K562 treated with DMSO at 1 percent for 48 hours (cell line): ENCODE results near the gene ADAMTSL2. TPM values are rescaled to one million over a fixed set of nuclear protein-coding genes. Genes with fewer than 3 reads are reported as not detected.

Experiments used
- total RNA-seq: library from RNA; unstranded; fragments of 300-600 nt; gene quantifications from 2 replicates; pipeline ENCODE4 v1.2.3, GENCODE V29; 2022; ENCODE audit warnings: low replicate concordance; ENCODE audit errors: extremely low read depth

The ADAMTSL2 gene
- total RNA-seq = not detected in 2 replicates

DNA sequence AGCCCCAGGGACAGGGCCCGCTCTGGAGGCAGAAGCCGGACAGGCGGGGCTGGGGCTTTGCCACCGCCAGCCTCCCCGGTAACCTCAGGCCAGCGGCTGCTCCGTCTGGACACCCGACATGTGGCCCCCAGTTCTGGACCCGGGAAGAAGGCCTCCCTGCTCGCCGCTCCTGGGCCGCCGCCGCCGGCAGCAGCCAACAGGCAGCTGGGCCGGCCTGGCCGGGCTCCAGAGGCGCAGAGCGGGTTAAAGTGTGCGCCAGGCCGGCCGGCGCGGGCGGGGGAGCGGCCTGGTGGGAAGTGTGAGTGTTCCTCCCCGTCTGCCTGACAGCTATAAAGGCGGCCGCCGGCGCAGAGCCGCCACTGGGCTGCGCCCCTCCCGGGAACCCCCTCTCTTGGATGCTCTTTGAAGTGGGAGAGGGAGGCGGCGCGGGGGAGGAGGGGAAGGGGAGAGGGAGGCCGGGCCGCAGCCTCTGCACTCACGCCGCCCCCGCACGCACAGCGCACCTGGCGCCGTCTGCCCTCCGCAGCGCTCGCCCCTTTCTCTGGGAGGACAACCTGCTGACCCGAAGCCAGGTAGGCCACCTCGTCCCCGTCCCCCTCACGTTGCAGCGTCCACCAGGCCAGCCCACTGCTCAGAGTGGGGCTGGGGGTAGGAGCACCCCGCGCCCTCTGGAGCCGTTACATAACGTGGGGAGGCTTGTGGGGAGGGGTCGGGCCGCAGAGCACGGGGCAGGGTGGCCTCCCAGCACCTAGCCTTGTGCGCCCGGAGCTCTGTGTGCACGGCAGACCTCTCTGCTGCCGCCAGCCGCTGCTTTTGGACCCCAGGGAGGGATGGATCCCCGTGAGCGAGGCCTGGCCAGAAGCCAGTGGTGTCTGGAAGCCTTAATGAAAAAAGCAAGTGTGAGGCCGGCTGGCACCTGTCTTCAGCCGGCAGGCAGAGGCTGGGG is at the start of gene ADAMTSL2:
Gene ADAMTSL2, plus strand, starts transcription at position 359 of the 946 bp plus-strand sequence. CDS start 2,009 bp downstream, outside the sequence.

DNA sequence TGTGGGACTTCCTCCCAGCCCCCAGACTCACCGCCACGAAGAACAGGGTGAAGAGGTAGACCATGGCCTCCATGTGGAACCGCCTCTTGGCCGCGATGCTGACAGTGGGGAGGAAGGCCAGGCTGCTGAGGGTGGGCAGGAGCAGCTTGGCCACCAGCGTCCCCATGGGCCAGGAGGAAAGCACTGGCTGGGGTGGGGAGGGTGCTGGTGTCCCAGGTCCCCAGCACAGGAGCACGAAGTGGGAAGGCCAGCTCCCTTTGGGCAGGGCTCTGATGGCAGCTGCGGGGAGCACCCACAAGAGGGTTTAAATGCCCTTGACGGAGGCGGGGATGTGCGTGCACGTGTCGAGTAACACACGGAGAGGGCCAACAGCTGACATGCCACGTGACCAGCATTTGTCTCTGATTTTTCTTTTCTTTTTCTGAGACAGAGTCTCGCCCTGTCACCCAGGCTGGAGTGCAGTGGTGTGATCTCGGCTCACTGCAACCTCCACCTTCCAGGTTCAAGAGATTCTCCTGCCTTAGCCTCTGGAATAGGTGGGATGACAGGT is 9.8 kb upstream of the ADAMTSL2 start, which contains the start of gene MYMK:
Gene MYMK, minus strand, starts transcription at position 281 of the 550 bp plus-strand sequence. Its CDS starts 115 bp downstream, at position 166.

DNA sequence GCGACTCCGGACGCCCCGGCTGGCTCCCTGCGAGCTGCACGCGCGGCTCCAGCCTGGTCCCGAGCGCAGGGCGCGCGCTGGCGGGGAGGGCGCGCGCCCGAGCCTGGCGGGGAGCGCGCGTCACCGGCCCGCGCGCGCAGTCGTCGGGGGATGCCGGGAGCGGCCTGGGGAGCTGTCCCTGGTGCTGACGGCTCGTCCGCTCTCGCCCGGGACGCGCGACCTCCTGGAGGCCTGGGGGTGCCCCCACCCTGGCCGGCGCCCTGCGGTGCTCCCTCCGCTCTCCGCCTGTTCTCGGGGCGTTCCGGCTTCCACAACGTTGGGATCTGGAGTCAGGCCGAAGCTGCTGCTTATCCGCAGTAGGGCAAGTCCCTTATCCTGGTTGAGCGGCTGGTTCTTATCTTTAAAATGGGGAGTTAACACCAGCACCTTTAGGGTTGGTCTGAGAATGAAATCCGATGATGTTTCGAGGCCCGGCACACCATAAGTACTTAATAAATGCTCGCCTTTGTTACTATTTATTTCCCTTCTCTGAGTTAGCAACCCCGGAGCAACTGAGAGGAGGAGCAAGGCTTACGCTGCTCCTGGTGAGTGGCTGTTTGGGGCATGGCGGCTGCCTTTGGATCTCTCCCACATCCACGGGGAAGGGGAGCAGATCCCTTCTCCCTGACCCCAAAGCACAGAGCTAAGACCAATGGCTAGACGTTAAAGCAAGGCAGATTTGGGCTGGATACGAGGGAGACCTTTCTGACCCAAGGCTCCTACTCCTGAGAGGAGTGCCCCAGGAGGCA is 75.0 kb downstream of the ADAMTSL2 start, which contains the start of gene FAM163B:
Gene FAM163B, minus strand, starts transcription at position 79 of the 788 bp plus-strand sequence. CDS start 29,166 bp downstream, outside the sequence.

Other genes starting within 250 kb of the ADAMTSL2 start
- not detected in 2 replicates for gene SURF6, start 198.5 kb upstream of the ADAMTSL2 start, total RNA-seq
- not detected in 2 replicates for gene MED22, start 186.6 kb upstream of the ADAMTSL2 start, total RNA-seq
- gene RPL7A, start 186.5 kb upstream of the ADAMTSL2 start, total RNA-seq = 3,158 and 3,735 TPM in 2 replicates
- gene SURF1, start 178.2 kb upstream of the ADAMTSL2 start, total RNA-seq = not detected in 2 replicates
- not detected in 2 replicates for gene SURF2, start 178.2 kb upstream of the ADAMTSL2 start, total RNA-seq
- gene SURF4, start 158.6 kb upstream of the ADAMTSL2 start, total RNA-seq = 175 TPM in 1 of 2 replicates, not detected in the other
- not detected in 2 replicates for gene STKLD1, start 158.3 kb upstream of the ADAMTSL2 start, total RNA-seq
- not detected in 2 replicates for gene REXO4, start 116.7 kb upstream of the ADAMTSL2 start, total RNA-seq
- not detected in 2 replicates for gene ADAMTS13, start 112.3 kb upstream of the ADAMTSL2 start, total RNA-seq
- not detected in 2 replicates for gene CACFD1, start 74.7 kb upstream of the ADAMTSL2 start, total RNA-seq
- gene SLC2A6, start 55.6 kb upstream of the ADAMTSL2 start, total RNA-seq = not detected in 2 replicates
- gene MYMK, start 9.7 kb upstream of the ADAMTSL2 start, total RNA-seq = not detected in 2 replicates
- not detected in 2 replicates for gene FAM163B, start 74.7 kb downstream of the ADAMTSL2 start, total RNA-seq
- gene DBH, start 101.7 kb downstream of the ADAMTSL2 start, total RNA-seq = not detected in 2 replicates
- gene SARDH, start 203.6 kb downstream of the ADAMTSL2 start, total RNA-seq = not detected in 2 replicates